ENCODE data around the gene PRKAG2.

PRKAG2 gene

GRCh38 chr7:151725844-151726651 is 150.9 kb downstream of the PRKAG2 start:
- no peak overlapping the region for H3K4me2 ChIP-seq
- H4K20me1 ChIP-seq (ENCODE audit: insufficient read depth), result no peaks in the 10 kb centered on the region
- no peaks in the 10 kb centered on the region for H3K4me1 ChIP-seq (ENCODE audit: low read depth, poor library complexity, severe bottlenecking)
- H3K4me3 ChIP-seq (IDR thresholded peaks at IDR 0.05; ENCODE audit: insufficient read depth, low read depth, low read length), result no peak overlapping the region
- TF ChIP-seq CTCF (conservative IDR thresholded peaks at IDR 0.05; ENCODE audit: low read depth, low read length), result no peak
- H3K9ac ChIP-seq, result no peak overlapping the region
- H3K27ac ChIP-seq, result no peak overlapping the region
- no peak overlapping the region for H2AFZ ChIP-seq (ENCODE audit: low read depth)
- no peaks in the 10 kb centered on the region for H3K36me3 ChIP-seq (ENCODE audit: insufficient read depth)
- H3K27me3 ChIP-seq (ENCODE audit: insufficient read depth, low read depth), result no peaks in the 10 kb centered on the region
- no peaks in the 10 kb centered on the region for H3K79me2 ChIP-seq (ENCODE audit: insufficient read depth, low read depth)

DNA sequence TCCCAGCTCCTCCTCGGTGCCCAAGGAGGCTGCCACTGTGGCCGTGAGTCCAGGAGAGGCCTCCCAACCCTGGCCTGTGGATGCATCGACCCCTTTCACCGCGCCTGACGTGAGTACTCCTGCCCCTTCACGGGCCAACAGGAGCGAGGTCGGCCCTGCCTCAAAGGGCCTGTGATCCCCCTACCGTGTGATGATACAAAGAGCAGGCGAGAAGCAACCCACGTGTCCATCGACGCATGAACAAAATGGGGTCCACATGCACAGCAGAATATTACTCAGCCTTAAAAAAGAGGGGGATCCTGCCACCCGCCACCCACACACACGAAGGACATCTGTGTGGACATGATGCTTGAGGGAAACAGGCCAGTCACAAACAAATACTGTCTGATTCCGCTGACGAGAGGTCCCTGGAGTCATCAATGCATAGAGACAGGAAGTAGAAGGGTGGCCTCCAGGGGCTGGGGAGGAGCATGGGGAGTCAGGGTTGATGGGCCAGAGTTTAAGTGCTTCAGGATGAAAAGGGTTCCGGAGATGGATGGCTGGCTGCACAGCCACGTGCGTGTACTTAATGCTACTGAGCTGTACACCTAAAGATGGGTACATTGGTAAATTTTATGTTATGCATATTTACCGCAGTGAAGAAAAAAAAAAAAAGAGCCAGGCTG is 151.9 kb downstream of the PRKAG2 start:
- no peaks in the 10 kb centered on the region for H3K79me2 ChIP-seq (ENCODE audit: insufficient read depth, low read depth)
- H4K20me1 ChIP-seq (ENCODE audit: insufficient read depth), result no peaks in the 10 kb centered on the region
- no peaks in the 10 kb centered on the region for H3K36me3 ChIP-seq (ENCODE audit: insufficient read depth)
- no peaks in the 10 kb centered on the region for H3K4me1 ChIP-seq (ENCODE audit: low read depth, poor library complexity, severe bottlenecking)
- H3K4me2 ChIP-seq, result no peak overlapping the region
- no peak overlapping the region for H3K9ac ChIP-seq
- H3K4me3 ChIP-seq (IDR thresholded peaks at IDR 0.05; ENCODE audit: insufficient read depth, low read depth, low read length), result no peak overlapping the region
- no peak overlapping the region for H3K27ac ChIP-seq
- no peaks in the 10 kb centered on the region for H3K27me3 ChIP-seq (ENCODE audit: insufficient read depth, low read depth)
- TF ChIP-seq CTCF (conservative IDR thresholded peaks at IDR 0.05; ENCODE audit: low read depth, low read length), result no peak
- no peak overlapping the region for H2AFZ ChIP-seq (ENCODE audit: low read depth)

DNA sequence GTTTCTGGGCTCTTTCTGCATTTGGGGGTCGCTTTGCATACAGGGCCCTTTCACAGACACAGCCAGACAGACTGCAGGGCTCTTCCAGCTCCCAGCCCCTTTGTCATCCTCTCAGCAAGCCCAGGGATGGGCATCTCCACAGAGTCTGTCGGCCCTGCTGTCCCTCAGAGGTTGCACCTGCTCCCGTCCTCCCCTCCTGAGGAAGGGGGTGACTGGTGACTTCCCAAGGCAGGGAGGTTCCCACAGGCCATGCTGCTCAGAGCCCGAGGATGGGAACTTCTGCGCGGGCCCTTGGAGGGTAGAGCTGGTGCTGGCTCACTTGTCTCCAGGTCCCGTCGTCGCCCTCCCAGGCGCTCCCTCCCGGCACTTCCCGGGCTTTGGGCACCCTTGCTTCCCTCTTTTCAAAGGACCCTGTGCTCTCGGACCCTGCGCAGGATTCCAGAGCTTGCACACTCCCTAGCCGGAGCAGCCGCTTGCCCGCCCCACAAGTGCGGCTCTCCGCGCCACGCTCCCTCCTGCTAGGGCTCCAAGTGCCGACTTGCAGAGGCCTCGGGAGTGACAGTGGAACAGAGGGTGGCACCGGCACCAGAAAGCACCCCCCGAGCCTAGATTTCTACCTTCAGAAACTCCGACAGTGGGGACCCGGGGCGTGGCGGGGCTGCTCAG is 152.5 kb downstream of the PRKAG2 start:
- no peak overlapping the region for H3K27ac ChIP-seq
- H3K36me3 ChIP-seq (ENCODE audit: insufficient read depth), result no peaks in the 10 kb centered on the region
- no peak overlapping the region for H3K4me2 ChIP-seq
- H3K4me3 ChIP-seq (IDR thresholded peaks at IDR 0.05; ENCODE audit: insufficient read depth, low read depth, low read length), result no peak overlapping the region
- no peak overlapping the region for H3K9ac ChIP-seq
- no peaks in the 10 kb centered on the region for H4K20me1 ChIP-seq (ENCODE audit: insufficient read depth)
- H3K27me3 ChIP-seq (ENCODE audit: insufficient read depth, low read depth), result no peaks in the 10 kb centered on the region
- H3K4me1 ChIP-seq (ENCODE audit: low read depth, poor library complexity, severe bottlenecking), result no peaks in the 10 kb centered on the region
- no peak for TF ChIP-seq CTCF (conservative IDR thresholded peaks at IDR 0.05; ENCODE audit: low read depth, low read length)
- no peaks in the 10 kb centered on the region for H3K79me2 ChIP-seq (ENCODE audit: insufficient read depth, low read depth)
- H2AFZ ChIP-seq (ENCODE audit: low read depth), result no peak overlapping the region

- H3K79me2 ChIP-seq (ENCODE audit: insufficient read depth, low read depth), result no peaks in the 10 kb centered on the region
- no peak overlapping the region for H3K27ac ChIP-seq
- H4K20me1 ChIP-seq (ENCODE audit: insufficient read depth), result no peaks in the 10 kb centered on the region
- H3K36me3 ChIP-seq (ENCODE audit: insufficient read depth), result no peaks in the 10 kb centered on the region
- no peak overlapping the region for H2AFZ ChIP-seq (ENCODE audit: low read depth)
- no peak for TF ChIP-seq CTCF (conservative IDR thresholded peaks at IDR 0.05; ENCODE audit: low read depth, low read length)
- no peak overlapping the region for H3K4me2 ChIP-seq
- no peak overlapping the region for H3K4me3 ChIP-seq (IDR thresholded peaks at IDR 0.05; ENCODE audit: insufficient read depth, low read depth, low read length)
- no peaks in the 10 kb centered on the region for H3K4me1 ChIP-seq (ENCODE audit: low read depth, poor library complexity, severe bottlenecking)
- no peaks in the 10 kb centered on the region for H3K27me3 ChIP-seq (ENCODE audit: insufficient read depth, low read depth)
- H3K9ac ChIP-seq, result no peak overlapping the region
Observed at GRCh38 chr7:151723321-151723720, 153.6 kb downstream of the PRKAG2 start.
